Chondrocyte (in vitro differentiated cells): ENCODE data around the gene SCRN1. TPM values are rescaled to one million over a fixed set of nuclear protein-coding genes. Genes with fewer than 3 reads are reported as not detected.

Experiments used
- DNase-seq: peaks from one replicate; pipeline ENCODE4 v3.0.0; 2021; ENCODE audit warnings: mixed read lengths, low spot score
- H3K27ac Mint-ChIP-seq: one replicate; pipeline ENCODE4 v1.8.0; 2021; ENCODE audit warnings: mild to moderate bottlenecking, moderate library complexity, mixed read lengths; ENCODE audit not compliant: unreplicated experiment
- H3K27me3 Mint-ChIP-seq: 2 replicates; pipeline ENCODE4 v1.8.0; 2021; ENCODE audit warnings: low read depth, mixed read lengths
- H3K36me3 Mint-ChIP-seq: 2 replicates; pipeline ENCODE4 v1.8.0; 2021; ENCODE audit warnings: low read depth, mixed read lengths
- H3K4me1 Mint-ChIP-seq: 2 replicates; pipeline ENCODE4 v1.8.0; 2021; ENCODE audit warnings: low read depth, mild to moderate bottlenecking, mixed read lengths
- H3K4me3 Mint-ChIP-seq: one replicate; pipeline ENCODE4 v1.8.0; 2021; ENCODE audit warnings: mild to moderate bottlenecking, moderate library complexity, mixed read lengths; ENCODE audit not compliant: unreplicated experiment
- H3K9me3 Mint-ChIP-seq: 2 replicates; pipeline ENCODE4 v1.8.0; 2021; ENCODE audit warnings: low read depth, mixed read lengths
- CTCF ChIP-seq: fragments of 200-600 bp; sonication (generic); IDR thresholded peaks from 2 replicates; pipeline ENCODE4 v1.5.0; 2021; ENCODE audit warnings: antibody characterized with exemption, mild to moderate bottlenecking, moderate library complexity
- total RNA-seq: library from RNA; stranded (reverse); gene quantifications from 3 replicates; pipeline ENCODE4 v1.2.1, GENCODE V29; 2021

Gene SCRN1
- total RNA-seq, 1 donor from 2014 or later = 129 TPM

GRCh38 chr7:30019960-30020359 lies 30.4 kb upstream of the SCRN1 start:
- TF ChIP-seq CTCF = no peak
- H3K9me3 Mint-ChIP-seq = no peaks in the 10 kb centered on the region
- peak overlapping the region; percentile 28 for H3K27ac Mint-ChIP-seq
- H3K27me3 Mint-ChIP-seq = no peaks in the 10 kb centered on the region
- no peak for DNase-seq
- no peak overlapping the region for H3K4me3 Mint-ChIP-seq
- H3K36me3 Mint-ChIP-seq = peaks cover 10% of the 10 kb centered on the region
- H3K4me1 Mint-ChIP-seq = peaks cover 41% of the 10 kb centered on the region

DNA sequence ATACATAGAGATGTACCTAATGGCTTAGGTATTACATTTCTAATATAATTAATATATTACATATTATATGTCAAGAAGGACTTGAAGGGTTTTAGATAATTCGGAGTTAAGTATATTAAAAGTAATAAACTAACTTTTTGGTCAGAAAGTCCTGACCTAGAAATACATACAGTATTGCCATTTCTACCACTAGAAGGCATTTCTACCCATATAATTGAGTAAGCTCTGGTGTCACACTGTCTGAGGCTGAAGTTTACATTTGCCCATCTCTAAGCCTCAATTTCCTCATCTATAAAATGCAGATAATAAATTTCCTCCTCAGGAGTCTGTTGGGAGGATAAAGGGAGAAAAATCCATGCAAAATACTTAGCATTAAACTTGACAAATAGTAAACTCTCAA lies 29.8 kb upstream of the SCRN1 start:
- Mint-ChIP-seq H3K27ac (no peak overlapping the region), H3K9me3 (no peaks in the 10 kb centered on the region), H3K36me3 (peaks cover 10% of the 10 kb centered on the region), H3K27me3 (no peaks in the 10 kb centered on the region), H3K4me1 (peaks cover 35% of the 10 kb centered on the region), H3K4me3 (no peak overlapping the region)
- no peak for DNase-seq
- peak; percentile 64 for TF ChIP-seq CTCF

DNA sequence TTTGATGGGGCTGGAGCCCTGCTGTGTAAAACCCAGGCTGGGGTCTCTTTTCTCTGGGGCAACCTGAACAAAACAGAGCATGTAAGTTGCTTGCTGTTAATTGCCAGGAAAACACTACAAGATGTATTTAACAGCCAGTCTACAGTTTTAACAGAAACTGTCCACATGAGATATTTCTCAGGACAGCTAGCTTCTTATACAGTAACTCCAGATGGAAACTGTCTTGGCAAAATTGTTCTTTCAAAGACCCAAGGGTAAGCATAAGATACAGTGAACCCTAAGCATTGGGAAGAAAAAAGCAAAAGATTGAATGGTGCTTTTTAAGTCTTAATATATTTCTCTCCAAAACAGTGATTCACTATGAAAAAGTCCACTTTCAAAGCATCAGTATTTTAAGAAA lies 28.9 kb upstream of the SCRN1 start:
- Mint-ChIP-seq H3K4me1 (peaks cover 26% of the 10 kb centered on the region), H3K27me3 (no peaks in the 10 kb centered on the region), H3K9me3 (no peaks in the 10 kb centered on the region), H3K27ac (no peak overlapping the region), H3K36me3 (peaks cover 12% of the 10 kb centered on the region), H3K4me3 (no peak overlapping the region)
- TF ChIP-seq CTCF = no peak
- no peak for DNase-seq

- DNase-seq = no peak
- no peak overlapping the region for H3K27ac Mint-ChIP-seq
- TF ChIP-seq CTCF = no peak
Measured at GRCh38 chr7:30012757-30013156, 23.2 kb upstream of the SCRN1 start.

GRCh38 chr7:30010021-30010420 lies 20.4 kb upstream of the SCRN1 start:
- Mint-ChIP-seq H3K4me3 (no peak overlapping the region), H3K36me3 (peaks cover 6% of the 10 kb centered on the region), H3K27ac (no peak overlapping the region), H3K4me1 (no peaks in the 10 kb centered on the region), H3K27me3 (no peaks in the 10 kb centered on the region), H3K9me3 (no peaks in the 10 kb centered on the region)
- no peak for TF ChIP-seq CTCF
- DNase-seq = no peak

More at GRCh38 chr7:30012757-30013156, 23.2 kb upstream of the SCRN1 start:
- Mint-ChIP-seq H3K9me3 (no peaks in the 10 kb centered on the region), H3K4me1 (no peaks in the 10 kb centered on the region), H3K27me3 (no peaks in the 10 kb centered on the region), H3K4me3 (no peak overlapping the region), H3K36me3 (peaks cover 10% of the 10 kb centered on the region)
